Measurements from ENCODE around the gene TM2D3. TPM values are rescaled to one million over a fixed set of nuclear protein-coding genes. Genes with fewer than 3 reads are reported as not detected.

TM2D3 gene
- total RNA-seq, 1 donor from 2014 or later, result 39.0 TPM

DNA sequence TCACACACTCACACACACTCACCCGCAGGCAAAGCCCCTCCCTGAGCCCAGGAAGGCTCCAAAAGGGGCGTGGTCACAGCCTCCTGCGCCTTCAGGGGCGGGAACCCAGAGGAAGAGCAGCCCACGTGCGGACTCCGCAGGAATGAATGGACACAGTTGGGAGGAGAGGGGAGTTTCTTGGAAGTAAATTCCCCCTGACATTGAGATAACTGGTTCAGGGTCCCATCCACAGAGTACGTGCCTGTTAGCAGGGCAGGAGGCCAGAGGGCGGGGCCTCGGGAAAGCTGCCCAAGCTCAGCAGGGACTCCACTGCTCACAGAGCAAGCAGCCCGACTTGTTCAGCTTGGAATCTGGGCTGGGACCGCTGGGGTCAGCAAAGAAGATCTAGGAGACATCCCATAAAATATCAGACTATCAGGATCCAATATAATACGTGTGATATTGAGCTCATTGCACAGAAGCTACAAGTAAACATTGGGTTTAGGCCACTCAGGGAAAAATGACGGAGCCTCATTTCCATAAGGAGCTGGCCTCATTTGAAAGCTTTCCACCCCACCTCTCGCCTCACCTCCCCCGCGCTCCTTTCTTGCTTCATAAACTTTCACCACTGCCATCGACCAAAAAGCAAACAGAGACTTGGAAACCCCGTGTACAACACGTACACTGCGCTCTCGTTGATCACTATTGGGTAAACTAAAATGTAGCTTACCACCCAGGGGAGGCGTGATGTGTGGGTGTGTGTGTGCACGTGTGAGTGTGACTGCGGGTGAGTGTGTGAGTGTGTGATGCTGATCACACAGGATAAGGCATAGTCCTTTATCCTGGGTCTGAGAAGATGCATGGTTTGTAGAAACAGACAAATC is 36.0 kb downstream of the TM2D3 start:
- no peaks in the 10 kb centered on the region for H3K9me3 ChIP-seq
- H3K36me3 ChIP-seq, result no peaks in the 10 kb centered on the region
- peak overlapping the region; percentile 27 for H3K27ac ChIP-seq
- TF ChIP-seq, protein P1, sequence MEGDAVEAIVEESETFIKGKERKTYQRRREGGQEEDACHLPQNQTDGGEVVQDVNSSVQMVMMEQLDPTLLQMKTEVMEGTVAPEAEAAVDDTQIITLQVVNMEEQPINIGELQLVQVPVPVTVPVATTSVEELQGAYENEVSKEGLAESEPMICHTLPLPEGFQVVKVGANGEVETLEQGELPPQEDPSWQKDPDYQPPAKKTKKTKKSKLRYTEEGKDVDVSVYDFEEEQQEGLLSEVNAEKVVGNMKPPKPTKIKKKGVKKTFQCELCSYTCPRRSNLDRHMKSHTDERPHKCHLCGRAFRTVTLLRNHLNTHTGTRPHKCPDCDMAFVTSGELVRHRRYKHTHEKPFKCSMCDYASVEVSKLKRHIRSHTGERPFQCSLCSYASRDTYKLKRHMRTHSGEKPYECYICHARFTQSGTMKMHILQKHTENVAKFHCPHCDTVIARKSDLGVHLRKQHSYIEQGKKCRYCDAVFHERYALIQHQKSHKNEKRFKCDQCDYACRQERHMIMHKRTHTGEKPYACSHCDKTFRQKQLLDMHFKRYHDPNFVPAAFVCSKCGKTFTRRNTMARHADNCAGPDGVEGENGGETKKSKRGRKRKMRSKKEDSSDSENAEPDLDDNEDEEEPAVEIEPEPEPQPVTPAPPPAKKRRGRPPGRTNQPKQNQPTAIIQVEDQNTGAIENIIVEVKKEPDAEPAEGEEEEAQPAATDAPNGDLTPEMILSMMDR (IDR thresholded peaks at IDR 0.05), result no peak
- TF ChIP-seq POLR2A (IDR thresholded peaks at IDR 0.05), result no peak
- H3K4me1 ChIP-seq, result peaks cover 21% of the 10 kb centered on the region
- intact Hi-C loops (cut with DNase I), result no loop called here
- H3K27me3 ChIP-seq, result no peaks in the 10 kb centered on the region
- peak in 1 of 2 donors; percentile 84 for DNase-seq (ENCODE audit: extremely low spot score in 2 of 2)
- peak overlapping the region; percentile 8 to 28 for H3K4me3 ChIP-seq

DNA sequence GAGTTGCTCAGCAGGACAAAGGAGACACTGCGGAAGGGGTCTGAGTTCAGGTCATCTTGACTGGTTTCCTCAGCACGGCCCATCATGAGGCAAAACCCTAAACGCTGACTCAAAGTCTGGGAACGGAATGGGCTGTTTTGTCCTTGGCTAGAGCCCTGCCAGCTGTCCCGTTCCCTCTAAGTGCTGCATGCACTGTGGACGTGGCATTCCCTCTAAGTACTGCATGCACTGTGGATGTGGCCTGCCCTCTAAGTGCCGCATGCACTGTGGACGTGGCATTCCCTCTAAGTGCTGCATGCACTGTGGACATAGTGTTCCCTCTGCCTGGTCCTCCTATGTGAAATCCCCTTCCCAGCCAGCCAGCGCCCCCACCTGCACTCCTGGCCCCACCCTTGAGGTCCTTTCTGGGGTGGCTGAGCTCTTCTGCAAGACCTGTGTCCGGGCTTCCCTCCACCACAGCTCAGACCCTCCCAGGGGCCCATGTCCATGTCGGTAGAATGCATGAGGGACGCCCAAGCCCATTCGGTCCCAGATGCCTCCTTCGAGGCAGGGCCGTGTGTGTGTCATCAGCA is 36.7 kb downstream of the TM2D3 start:
- intact Hi-C loops (cut with DNase I), result no loop called here
- H3K4me3 ChIP-seq, result peak overlapping the region; percentile 8 to 28
- H3K36me3 ChIP-seq, result no peaks in the 10 kb centered on the region
- H3K27me3 ChIP-seq, result no peaks in the 10 kb centered on the region
- DNase-seq (ENCODE audit: extremely low spot score in 2 of 2), result peak in 1 of 2 donors; percentile 77
- peak overlapping the region; percentile 27 for H3K27ac ChIP-seq
- TF ChIP-seq POLR2AphosphoS5 (IDR thresholded peaks at IDR 0.05; ENCODE audit: insufficient read depth in 1 of 2, low read depth in 1 of 2), result peak in 1 of 2 donors; percentile 20
- TF ChIP-seq POLR2A (IDR thresholded peaks at IDR 0.05), result no peak
- H3K4me1 ChIP-seq, result peaks cover 21% of the 10 kb centered on the region
- no peaks in the 10 kb centered on the region for H3K9me3 ChIP-seq

DNA sequence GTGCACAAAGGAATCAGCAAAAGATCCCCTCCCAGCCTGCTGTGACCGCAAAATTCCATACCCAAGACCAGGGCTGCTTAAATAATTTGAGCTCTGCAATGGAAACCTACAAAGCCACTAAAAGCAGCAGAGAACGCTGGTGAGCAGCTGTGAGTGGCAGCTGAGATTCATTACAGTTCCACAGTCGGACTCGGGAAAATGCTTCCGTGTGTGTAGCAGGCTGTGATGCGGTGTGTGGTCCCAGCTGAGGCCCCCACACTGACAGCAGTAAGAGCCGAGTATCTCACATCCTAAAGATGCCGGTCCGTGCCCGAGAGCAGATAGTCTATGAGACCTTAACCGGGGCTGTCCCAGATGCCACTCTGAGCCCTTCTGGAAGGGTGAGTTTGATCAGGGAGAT is 37.4 kb downstream of the TM2D3 start:
- Histone ChIP-seq H3K36me3 (no peaks in the 10 kb centered on the region), H3K9me3 (no peaks in the 10 kb centered on the region), H3K27ac (no peak overlapping the region), H3K27me3 (no peaks in the 10 kb centered on the region), H3K4me3 (no peak overlapping the region), H3K4me1 (peaks cover 21% of the 10 kb centered on the region)
- TF ChIP-seq POLR2A (IDR thresholded peaks at IDR 0.05) (no peak), POLR2AphosphoS5 (IDR thresholded peaks at IDR 0.05; ENCODE audit: insufficient read depth in 1 of 2, low read depth in 1 of 2) (no peak)
- TF ChIP-seq, protein P1 (IDR thresholded peaks at IDR 0.05), result no peak
- DNase-seq (ENCODE audit: extremely low spot score in 2 of 2), result no peak
- intact Hi-C loops (cut with DNase I), result no loop called here

DNA sequence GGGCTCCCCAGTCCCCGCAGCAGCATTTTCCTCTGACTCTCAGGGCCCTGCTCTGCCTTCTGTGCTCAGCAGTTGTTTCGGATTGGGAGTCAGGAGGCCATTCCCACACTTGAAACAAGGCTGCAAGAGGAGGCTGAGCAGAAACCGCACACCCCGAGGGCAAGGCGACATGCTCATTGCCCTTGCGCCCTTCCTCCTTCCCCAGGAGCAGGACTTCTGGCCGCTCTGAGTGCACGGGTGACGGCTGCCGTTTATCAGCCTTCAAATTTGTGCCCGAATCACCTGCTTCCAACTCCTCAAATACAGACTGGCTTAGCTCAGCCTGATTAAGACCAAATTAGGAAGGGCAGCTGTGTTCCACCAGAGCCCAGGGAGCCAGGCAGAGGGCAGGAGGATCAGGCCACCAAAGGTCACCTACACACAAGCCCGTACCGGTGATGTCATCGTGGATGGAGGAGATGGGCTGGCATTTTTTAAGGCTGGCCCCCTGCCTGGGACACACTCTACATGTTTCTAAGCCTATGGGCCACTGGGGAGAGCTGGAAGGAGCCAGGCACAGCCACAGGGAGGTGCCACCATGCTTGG is 38.1 kb downstream of the TM2D3 start:
- H3K36me3 ChIP-seq, result no peaks in the 10 kb centered on the region
- TF ChIP-seq POLR2A (IDR thresholded peaks at IDR 0.05) (no peak), POLR2AphosphoS5 (IDR thresholded peaks at IDR 0.05; ENCODE audit: insufficient read depth in 1 of 2, low read depth in 1 of 2) (no peak)
- TF ChIP-seq, protein P1 (IDR thresholded peaks at IDR 0.05), result no peak
- intact Hi-C loops (cut with DNase I), result no loop called here
- no peak overlapping the region for H3K27ac ChIP-seq
- H3K4me1 ChIP-seq, result peaks cover 21% of the 10 kb centered on the region
- no peaks in the 10 kb centered on the region for H3K9me3 ChIP-seq
- no peak overlapping the region for H3K4me3 ChIP-seq
- no peak for DNase-seq (ENCODE audit: extremely low spot score in 2 of 2)
- H3K27me3 ChIP-seq, result no peaks in the 10 kb centered on the region

DNA sequence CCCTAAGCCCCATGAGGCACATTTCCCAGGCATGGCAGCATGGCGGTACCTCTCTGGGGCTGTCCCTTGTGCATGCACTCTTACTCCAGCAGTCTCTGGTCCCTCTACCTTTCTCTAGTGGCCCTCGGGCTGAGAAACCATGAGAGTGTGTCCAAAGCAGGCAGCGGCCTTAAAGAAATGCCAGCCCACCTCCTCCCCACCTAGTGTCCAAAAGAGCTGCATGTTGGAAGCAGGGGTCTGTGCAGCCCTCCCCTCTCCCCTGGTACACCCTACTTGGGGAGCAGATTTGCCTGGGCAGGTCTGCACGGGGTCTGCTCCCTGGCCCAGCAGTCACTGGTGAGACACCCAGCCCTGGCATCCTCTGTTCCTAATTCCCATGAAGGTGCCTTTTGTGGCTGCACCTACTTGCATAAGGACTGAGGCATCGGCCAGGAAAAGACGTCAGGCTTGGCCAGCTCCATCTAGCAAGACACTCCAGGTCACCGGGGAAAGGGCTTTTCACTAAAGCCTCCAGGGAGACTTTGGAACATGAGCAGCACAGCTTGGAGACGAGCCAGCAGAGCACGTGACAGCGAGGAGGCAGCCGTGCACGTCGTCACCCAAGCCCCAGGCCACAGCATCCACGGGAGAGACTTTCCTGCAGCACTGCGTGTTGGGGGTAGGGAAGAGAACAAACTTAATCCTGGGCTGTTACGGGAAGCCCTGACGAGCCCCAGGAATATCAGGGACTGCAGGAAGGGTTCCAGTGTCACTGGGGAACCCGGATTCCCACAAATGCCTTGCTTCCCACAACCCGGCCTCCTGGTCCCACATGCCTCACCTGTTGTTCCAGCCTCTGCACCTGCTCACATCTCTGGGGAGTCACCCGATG is 38.8 kb downstream of the TM2D3 start:
- peaks cover 21% of the 10 kb centered on the region for H3K4me1 ChIP-seq
- no peaks in the 10 kb centered on the region for H3K36me3 ChIP-seq
- no peak overlapping the region for H3K27ac ChIP-seq
- no peak for DNase-seq (ENCODE audit: extremely low spot score in 2 of 2)
- H3K9me3 ChIP-seq, result no peaks in the 10 kb centered on the region
- no peak for TF ChIP-seq POLR2A (IDR thresholded peaks at IDR 0.05)
- TF ChIP-seq, protein P1 (IDR thresholded peaks at IDR 0.05), result no peak
- TF ChIP-seq POLR2AphosphoS5 (IDR thresholded peaks at IDR 0.05; ENCODE audit: insufficient read depth in 1 of 2, low read depth in 1 of 2), result no peak
- no peaks in the 10 kb centered on the region for H3K27me3 ChIP-seq
- H3K4me3 ChIP-seq, result no peak overlapping the region
- intact Hi-C loops (cut with DNase I), result no loop called here
